HG02938 (cell line): Measurements from ENCODE around the gene PIK3IP1.

Experiments
- ATAC-seq: cut with Tn5 transposase; IDR thresholded peaks from one replicate; pipeline ENCODE4 v1.9.1; 2021; ENCODE audit warnings: mild to moderate bottlenecking, moderate library complexity; ENCODE audit not compliant: unreplicated experiment

The PIK3IP1 gene

GRCh38 chr22:31313366-31314147 lies 21.3 kb upstream of the PIK3IP1 start:
- ATAC-seq, result no peak

- no peak for ATAC-seq
Measured at GRCh38 chr22:31308181-31308580, 15.9 kb upstream of the PIK3IP1 start.

- no peak for ATAC-seq
Measured at GRCh38 chr22:31305194-31305593, 12.9 kb upstream of the PIK3IP1 start.

- ATAC-seq, result no peak
Measured at GRCh38 chr22:31302537-31302936, 10.2 kb upstream of the PIK3IP1 start.

GRCh38 chr22:31302006-31302405 lies 9.7 kb upstream of the PIK3IP1 start:
- ATAC-seq, result no peak

- no peak for ATAC-seq
Measured at GRCh38 chr22:31300896-31301295, 8.6 kb upstream of the PIK3IP1 start.

- ATAC-seq, result no peak
Measured at GRCh38 chr22:31295831-31296657, 3.8 kb upstream of the PIK3IP1 start.

GRCh38 chr22:31295360-31295759 lies 3.1 kb upstream of the PIK3IP1 start:
- no peak for ATAC-seq

- no peak for ATAC-seq
Measured at GRCh38 chr22:31291481-31292235, 630 bp downstream of the PIK3IP1 start.

GRCh38 chr22:31290494-31291471 lies 1.5 kb downstream of the PIK3IP1 start:
- peak; percentile 83 for ATAC-seq

GRCh38 chr22:31289344-31289743 lies 2.9 kb downstream of the PIK3IP1 start:
- ATAC-seq, result no peak

- no peak for ATAC-seq
Measured at GRCh38 chr22:31288496-31289240, 3.6 kb downstream of the PIK3IP1 start.

GRCh38 chr22:31287818-31288495 lies 4.3 kb downstream of the PIK3IP1 start:
- no peak for ATAC-seq

- ATAC-seq, result no peak
Measured at GRCh38 chr22:31286360-31287255, 5.7 kb downstream of the PIK3IP1 start.

GRCh38 chr22:31284281-31285155 lies 7.8 kb downstream of the PIK3IP1 start:
- no peak for ATAC-seq

- no peak for ATAC-seq
Measured at GRCh38 chr22:31282748-31283468, 9.4 kb downstream of the PIK3IP1 start.
